ENCODE results near the gene BUD31.

BUD31 gene

GRCh38 chr7:99437946-99438572, 29.3 kb downstream of the BUD31 start:
- no peak for DNase-seq

- DNase-seq, result peak; percentile 82
Measured at GRCh38 chr7:99438573-99439480, 30.1 kb downstream of the BUD31 start, which contains the start of the genes CPSF4 and PTCD1. Gene CPSF4 (plus strand): TSS chr7:99438943. CDS start chr7:99439083, 140 bp downstream. Gene PTCD1 (minus strand): TSS chr7:99438798. CDS start chr7:99435242, 3,556 bp downstream.

- no peak for DNase-seq
Measured at GRCh38 chr7:99440195-99440594, 31.4 kb downstream of the BUD31 start.

GRCh38 chr7:99446096-99446495, 37.3 kb downstream of the BUD31 start:
- no peak for DNase-seq

GRCh38 chr7:99447943-99448342, 39.2 kb downstream of the BUD31 start:
- DNase-seq, result no peak

- DNase-seq, result no peak
Measured at GRCh38 chr7:99448855-99449254, 40.1 kb downstream of the BUD31 start.

GRCh38 chr7:99449326-99449725, 40.6 kb downstream of the BUD31 start:
- DNase-seq, result no peak

GRCh38 chr7:99451936-99452335, 43.2 kb downstream of the BUD31 start:
- no peak for DNase-seq

- no peak for DNase-seq
Measured at GRCh38 chr7:99452541-99452940, 43.8 kb downstream of the BUD31 start.

GRCh38 chr7:99453105-99453504, 44.3 kb downstream of the BUD31 start:
- DNase-seq, result no peak

- no peak for DNase-seq
Measured at GRCh38 chr7:99455874-99456273, 47.1 kb downstream of the BUD31 start.

GRCh38 chr7:99456288-99456687, 47.5 kb downstream of the BUD31 start:
- DNase-seq, result no peak

- DNase-seq, result no peak
Measured at GRCh38 chr7:99457050-99457649, 48.4 kb downstream of the BUD31 start.

- no peak for DNase-seq
Measured at GRCh38 chr7:99457650-99458493, 49.1 kb downstream of the BUD31 start.

GRCh38 chr7:99459087-99459486, 50.3 kb downstream of the BUD31 start:
- DNase-seq, result no peak

- no peak for DNase-seq
Measured at GRCh38 chr7:99460651-99461050, 51.9 kb downstream of the BUD31 start.

- no peak for DNase-seq
Measured at GRCh38 chr7:99461221-99461620, 52.5 kb downstream of the BUD31 start.

GRCh38 chr7:99465421-99465768, 56.6 kb downstream of the BUD31 start:
- DNase-seq, result no peak

GRCh38 chr7:99468336-99468918, 59.7 kb downstream of the BUD31 start:
- DNase-seq, result no peak
